ENCODE results near the gene KIZ. TPM values are rescaled to one million over a fixed set of nuclear protein-coding genes. Genes with fewer than 3 reads are reported as not detected.
"Not testable (repeated sequence)": the region's sequence is repeated elsewhere in the genome, so short reads cannot be mapped to it uniquely, and the experiment has no call there.

The KIZ gene
- polyA plus RNA-seq, 4 donors: 29.3 to 36.7 (median 32.5) TPM

DNA sequence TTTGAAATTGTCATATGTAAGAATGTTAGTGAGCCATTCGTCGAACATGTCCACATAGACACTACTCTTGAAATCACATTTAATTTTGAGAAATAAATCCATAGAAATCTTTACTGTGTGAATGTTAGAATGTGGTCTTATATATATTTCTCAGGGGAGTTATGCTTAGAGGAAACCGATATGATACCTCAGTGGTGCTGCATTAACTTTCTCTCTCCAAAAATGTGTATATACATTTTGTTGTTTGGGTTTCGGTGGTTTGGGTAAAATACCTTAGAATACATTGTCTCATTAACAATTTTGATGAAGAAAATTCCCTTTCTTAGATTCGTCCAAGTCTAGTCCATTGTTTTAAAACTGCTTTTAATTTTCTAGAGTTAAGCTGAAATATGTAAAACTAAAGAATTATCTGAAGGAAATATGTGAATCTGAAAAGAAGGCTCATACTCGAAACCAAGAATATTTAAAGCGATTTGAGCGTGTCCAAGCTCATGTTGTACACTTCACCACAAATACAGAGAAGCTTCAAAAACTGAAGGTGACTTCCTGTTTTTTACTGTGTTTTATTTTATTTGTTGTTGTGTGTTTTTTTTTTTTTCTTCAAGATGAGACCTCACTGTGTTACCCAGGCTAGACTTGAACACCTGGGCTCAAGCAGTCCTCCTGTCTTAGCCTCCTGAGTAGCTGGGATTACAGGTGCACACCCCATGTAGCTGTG is 10.3 kb downstream of the KIZ start:
- no peak for DNase-seq (ENCODE audit: low read depth in 4 of 4, low spot score in 3 of 4)

DNA sequence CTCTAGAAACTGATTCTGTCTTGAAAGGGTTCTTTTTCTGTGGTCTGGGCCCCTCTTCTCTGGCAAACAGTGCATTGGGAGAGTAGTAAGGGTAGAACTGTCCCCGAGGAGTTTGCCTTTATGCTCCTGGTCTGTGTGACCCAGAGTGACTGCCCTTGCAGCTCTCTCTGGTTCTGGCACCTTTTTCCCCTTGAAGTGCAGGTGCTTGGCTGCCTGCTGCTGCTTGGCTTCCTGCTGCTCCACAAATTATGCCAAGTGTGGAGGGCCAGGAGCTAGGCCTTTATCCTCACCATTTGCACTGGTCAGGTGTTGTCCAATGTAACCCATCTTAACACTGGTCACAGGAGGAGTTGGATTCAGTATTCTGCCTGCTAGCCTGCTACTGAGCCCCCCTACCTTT is 11.2 kb downstream of the KIZ start:
- DNase-seq (ENCODE audit: low read depth in 4 of 4, low spot score in 3 of 4): no peak

DNA sequence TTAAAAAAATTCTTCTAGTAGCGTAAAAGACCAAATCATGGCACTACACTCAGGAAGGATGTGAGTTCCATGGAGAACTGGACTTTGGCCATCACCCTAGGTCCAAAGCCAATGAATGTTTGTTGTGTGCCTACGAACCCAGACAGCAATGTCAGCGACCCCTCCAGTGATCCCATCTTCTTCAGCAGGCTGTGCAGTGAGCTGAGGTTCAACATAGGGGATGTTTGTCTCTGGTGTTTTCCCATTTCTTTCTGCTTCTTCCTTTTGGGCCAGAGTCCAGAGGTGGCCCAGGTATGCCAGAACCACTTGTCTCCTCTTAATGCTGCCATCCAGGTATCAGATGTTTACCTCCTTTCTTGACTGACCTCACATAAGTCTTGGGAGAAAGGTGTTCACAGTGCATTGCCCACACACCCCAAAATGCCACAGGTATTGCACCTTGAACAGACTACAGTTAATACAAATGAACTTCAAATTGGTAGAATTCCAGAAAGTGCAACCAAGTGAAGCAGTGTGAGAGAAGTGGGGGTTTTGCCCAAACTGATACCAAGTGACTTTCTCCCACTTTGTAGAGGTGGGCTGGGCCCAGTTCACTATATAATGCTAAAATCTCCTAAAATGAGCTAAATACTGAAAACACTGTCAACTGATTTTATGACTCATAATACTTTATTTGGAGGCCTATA is 14.1 kb downstream of the KIZ start:
- DNase-seq (ENCODE audit: low read depth in 4 of 4, low spot score in 3 of 4): no peak

DNA sequence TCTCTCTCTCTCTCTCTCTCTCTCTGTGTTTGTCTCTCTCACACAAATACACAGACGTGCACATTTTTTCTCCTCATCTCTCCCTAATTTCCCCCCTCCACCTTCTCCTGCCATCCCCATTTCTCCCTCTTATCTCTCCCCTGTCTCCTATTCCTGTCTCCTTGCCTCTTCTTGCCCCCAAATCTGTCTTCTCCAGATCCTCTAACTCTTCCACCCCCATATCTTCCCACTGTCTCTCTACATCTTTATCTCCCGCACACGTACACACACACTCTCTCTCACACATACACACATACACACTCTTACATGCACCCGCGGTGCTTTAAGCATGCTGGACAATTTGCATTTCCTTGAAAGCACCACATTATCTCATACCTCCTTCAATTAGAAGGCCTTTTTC is 15.9 kb downstream of the KIZ start:
- no peak for DNase-seq (ENCODE audit: low read depth in 4 of 4, low spot score in 3 of 4)

DNA sequence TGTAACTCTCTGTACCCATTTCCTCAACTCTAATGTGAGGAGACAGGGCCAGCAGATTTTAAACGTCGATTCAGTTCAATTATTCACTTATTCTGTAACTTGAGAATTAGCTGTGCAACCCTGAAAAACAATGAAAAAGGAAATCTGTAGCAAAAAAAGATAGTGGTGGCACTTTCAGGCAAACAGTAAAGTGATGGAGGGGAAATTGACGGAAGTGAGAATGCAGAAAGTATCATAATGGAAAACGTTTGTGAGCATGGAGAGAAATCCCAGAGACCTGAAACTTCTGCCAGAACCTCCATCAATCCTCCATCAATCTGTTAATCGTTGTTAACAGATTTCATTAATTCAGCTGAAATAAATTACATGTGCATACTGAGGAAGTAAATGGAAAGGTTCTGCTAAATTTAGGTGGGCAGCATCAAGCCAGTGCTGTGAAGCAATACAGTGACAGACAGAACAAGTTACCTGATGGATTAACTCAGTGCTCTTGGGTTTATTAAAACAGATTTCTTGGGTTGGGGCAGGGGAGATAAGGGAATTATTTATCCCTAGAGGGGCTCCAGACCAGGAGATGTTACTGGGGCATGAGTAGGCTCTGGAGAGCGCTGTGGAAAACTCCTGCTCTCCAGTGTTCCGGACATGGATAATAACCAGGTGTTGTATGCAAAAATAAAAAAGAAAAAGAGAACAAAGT is 17.5 kb downstream of the KIZ start:
- DNase-seq (ENCODE audit: low read depth in 4 of 4, low spot score in 3 of 4): no peak

DNA sequence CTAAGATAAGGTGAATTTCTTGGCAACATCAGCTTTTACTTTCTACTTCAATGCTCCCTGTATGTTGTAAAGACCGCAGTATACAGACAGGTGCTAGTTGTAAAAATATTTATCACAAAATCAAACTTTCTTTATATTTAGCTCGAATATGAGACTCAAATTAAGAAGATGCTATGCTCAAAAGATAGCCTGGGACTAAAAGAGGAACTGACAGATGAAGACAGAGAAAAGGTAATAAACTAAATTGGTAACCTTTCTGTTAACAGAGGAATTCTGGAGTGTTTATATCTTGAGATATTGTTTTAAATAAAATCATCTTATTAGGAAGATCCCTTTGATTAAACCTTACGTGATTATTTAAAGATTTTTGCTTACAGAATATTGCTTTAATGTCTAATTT is 19.5 kb downstream of the KIZ start:
- DNase-seq (ENCODE audit: low read depth in 4 of 4, low spot score in 3 of 4): no peak

DNA sequence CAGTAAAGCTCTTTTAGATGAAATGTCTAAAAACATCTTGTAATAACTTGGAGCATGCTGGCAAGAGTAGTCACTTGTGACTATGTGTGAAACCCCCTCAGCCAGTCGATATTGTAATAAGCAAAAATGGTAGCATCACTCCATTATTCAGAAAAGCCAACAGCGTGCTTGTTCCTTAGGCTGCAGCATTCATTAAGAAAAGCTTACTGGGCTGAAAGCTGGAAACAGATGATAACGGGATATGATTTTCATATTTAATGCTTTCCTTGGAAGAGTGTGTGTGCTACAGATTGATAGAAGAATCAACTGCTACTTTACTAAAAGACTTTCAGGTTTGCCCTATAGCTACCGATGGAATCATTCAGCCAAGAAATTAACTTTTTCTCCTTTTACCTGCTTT is 20.3 kb downstream of the KIZ start:
- no peak for DNase-seq (ENCODE audit: low read depth in 4 of 4, low spot score in 3 of 4)

DNA sequence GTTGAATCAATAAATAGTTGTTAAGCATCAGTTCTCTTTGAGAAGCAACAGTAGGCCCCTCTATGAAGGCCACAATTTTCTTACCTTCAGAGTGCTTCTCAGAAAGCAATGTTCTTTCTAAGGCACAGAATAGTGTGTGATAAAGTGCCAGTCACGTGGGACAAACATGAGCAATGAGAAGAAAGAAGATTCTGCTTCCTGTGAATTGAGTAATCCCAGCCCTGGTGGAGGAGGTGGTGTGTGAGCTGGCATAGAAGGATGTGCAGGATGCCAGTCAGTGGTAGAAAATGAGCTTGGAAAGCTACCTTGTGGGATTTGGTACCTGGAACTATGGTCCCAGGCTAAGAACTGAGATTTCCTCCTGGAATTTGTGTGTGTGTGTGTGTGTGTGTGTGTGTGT is 21.7 kb downstream of the KIZ start:
- no peak for DNase-seq (ENCODE audit: low read depth in 4 of 4, low spot score in 3 of 4)

DNA sequence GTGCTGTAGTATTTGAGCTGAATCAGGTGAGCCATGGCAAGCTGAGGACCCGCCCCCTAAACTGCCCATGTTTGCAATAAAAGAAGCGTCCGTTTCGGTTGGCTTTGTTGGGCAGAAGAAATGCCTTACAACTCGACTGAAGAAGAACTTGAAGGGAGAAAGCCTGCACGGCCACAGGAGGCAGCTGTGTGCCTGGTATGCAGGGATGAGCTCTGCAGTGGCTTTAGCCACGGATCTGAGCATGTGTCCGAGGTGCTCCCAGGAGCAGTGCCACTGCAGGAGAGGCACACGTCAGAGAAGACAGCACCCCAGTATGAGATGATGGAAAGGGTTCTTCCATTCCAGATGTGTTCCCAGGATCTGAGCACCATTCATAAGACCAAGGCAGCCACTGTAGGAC is 23.5 kb downstream of the KIZ start:
- DNase-seq (ENCODE audit: low read depth in 4 of 4, low spot score in 3 of 4): no peak

DNA sequence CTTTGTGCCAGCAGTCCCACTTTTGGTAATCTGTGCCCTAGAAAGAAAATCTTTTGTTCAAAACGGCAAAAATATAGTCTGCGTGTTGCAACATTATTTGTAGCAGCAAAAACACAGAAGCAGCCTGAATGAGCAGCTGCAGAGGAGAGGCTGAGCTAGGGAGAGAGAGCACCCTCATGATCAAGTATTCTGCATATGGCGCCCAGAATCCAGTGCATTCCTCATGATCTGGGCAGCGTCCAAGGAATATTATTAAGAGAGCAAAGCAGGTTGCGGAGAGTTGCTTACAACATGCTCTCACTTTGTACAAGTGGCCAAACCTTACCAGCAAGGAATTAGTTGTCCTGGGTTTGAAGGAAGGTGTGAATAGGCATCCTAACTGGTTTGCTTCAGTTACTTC is 25.9 kb downstream of the KIZ start:
- no peak for DNase-seq (ENCODE audit: low read depth in 4 of 4, low spot score in 3 of 4)

DNA sequence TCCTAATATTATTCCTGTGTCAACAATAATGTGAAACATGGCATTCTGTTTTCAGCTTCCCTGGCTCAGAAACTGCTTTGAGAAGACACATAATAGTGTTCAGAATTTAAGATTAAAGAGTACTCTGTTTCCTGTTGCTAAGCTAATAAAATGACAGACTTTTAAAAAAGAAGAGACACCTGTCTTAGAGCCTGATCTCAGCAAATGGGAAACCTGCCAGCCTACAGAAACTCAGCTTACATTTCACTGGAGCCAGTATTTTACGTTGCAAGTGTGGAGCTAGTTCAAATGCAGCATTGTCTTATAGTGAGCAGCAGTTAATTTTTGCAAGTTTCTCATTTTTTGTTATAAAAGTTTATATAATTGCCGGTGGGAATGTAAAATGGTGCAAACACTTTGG is 28.8 kb downstream of the KIZ start:
- no peak for DNase-seq (ENCODE audit: low read depth in 4 of 4, low spot score in 3 of 4)

DNA sequence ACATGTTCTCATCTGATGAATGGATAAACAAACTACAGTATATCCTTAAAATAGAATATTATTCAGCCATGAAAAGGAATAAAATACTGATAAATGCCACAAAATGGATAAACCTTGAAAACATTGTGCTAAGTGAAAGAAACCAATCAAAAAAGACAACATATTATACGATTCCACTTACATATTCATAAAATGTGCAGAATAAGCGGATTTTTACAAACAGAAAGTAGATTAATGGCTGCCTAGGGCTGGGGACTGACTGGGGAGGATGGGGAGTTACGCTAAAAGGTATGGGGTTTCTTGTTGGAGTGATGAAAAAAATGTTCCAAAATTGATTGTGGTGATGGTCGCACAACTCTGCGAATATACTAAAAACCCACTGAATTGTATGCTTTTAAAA is 29.4 kb downstream of the KIZ start:
- DNase-seq (ENCODE audit: low read depth in 4 of 4, low spot score in 3 of 4): no peak

DNA sequence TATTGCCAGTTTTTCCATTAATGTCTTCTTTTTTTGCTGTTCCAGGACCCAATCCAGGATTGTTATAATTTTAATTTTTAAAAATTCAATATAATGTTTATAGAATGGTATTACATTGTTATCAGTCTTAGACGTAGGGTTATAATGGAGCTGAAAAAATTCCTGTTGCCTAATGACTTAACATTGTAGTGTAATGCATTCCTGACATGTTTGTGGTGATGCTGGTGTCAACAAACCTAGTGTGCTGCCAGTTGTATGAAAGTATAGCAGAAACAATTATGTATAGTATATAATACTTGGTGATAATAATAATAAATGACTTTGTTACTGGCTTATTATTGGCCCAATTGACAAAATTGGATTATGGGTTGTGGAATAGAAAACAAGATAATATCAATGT is 30.4 kb downstream of the KIZ start:
- no peak for DNase-seq (ENCODE audit: low read depth in 4 of 4, low spot score in 3 of 4)

DNA sequence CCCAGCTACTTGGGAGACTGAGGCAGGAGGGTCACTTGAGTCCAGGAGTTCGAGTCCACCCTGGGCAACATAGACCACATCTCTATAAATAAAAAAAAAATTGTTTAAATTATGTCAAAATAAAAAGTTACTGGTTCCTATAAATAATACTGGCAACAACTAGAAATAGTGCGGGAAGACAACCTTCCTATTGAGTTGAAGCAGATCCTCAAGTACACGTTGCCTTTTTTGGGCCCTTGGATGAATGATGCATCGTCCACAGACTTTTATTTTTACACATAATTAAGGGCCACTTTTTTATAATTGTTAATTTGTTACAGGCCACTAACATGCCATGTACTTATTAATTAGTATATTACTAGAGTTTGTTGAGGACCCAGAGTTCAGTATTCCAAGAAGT is 31.1 kb downstream of the KIZ start:
- DNase-seq (ENCODE audit: low read depth in 4 of 4, low spot score in 3 of 4): no peak

DNA sequence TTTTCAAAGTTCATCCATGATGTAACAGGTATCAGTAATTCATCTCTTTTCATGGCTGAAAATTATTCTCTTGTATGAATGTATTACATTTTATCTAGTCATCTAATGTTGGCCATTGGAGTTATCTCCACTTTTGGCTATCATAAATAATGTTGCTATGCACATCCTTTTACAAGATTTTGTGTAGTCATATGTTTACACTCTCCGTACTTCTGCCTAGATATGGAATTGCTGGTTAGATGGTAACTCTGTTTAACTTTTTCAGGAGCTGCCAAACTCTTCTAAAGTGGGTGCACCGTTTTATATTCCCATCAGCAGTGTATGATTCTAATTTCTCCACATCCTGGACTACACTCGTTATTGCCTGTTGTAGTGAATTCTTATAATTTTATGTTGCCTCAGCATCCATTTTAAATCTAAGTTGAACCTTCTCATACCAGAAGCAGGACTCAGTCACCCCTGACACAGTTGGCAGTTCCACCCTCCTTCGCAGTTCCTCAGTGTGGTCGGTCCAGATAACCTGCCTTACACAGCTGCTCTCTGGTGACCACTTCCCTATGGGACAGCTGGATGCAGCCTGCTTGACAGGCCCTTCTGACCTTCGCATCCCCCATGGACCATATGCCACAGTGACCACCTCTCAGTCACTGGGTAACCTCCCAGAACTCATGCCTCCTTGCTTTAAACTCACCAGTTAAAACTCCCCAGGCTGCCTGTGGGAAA is 33.9 kb downstream of the KIZ start:
- no peak for DNase-seq (ENCODE audit: low read depth in 4 of 4, low spot score in 3 of 4)

DNA sequence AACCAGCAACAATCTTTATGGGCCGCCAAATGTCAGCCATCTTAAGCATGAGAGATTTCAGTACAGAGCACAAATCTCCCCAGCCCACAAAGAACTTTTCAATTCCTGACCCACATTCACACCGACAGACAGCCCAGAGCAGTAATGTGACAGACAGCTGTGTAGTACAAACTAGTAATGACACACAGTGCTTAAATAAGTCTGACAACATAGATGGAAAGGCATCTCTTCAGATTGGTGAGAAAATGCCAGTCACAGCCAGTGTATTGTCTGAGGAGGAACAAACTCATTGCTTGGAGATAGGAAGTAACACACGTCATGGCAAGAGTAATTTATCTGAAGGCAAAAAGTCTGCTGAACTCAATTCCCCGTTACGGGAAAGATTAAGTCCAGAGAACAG is 36.0 kb downstream of the KIZ start:
- no peak for DNase-seq (ENCODE audit: low read depth in 4 of 4, low spot score in 3 of 4)

DNA sequence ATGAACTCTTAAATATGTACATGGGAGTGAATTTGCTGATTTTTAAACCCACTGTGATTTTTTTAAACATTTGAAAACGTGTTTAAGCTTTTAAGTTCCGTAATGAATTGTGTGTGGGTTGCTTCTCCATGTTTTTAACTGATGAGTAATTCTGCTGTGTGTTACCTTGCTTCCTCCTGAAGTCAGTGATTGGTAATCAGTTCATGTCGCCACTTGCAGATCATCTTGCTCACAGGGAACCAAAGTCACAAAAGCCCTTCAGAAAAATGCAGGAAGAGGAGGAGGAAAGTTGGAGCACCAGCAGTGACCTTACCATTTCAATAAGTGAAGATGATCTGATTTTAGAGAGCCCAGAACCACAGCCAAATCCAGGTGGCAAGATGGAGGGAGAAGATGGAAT is 36.7 kb downstream of the KIZ start:
- no peak for DNase-seq (ENCODE audit: low read depth in 4 of 4, low spot score in 3 of 4)

DNA sequence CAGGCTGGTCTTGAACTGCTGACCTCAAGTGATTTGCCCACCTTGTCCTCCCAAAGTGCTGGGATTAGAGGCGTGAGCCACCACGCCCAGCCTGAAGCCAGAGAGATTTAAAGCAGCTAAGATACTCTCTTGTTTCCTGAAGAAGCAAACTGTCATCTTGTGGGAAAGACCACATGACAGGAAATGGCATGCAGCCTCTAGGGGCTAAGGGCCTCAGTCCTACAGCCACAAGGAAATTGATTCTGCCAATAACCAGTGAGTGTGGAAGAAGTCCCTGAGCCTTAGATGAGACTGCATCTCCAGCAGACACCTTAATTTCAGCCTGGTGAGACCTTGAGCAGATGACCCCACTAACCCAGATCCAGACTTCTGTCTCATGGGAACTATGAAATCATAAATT is 40.9 kb downstream of the KIZ start:
- no peak for DNase-seq (ENCODE audit: low read depth in 4 of 4, low spot score in 3 of 4)

DNA sequence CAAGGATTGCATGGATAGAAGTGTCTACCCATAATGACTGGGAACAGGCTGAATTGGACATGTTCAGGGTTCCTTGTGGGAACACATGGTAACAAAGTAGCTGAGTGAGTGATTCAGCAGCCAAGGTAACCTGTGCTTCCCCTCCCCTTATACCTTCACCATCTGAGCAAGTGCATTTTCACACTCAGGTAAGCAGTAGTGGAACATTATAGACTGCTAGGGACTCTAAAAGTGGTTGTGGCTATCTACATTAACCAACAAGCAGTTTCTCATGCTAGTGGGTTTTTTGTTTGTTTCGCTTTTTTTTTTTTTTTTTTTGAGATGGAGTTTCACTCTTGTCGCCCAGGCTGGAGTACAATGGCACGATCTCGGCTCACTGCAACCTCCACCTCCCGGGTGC is 41.4 kb downstream of the KIZ start:
- DNase-seq (ENCODE audit: low read depth in 4 of 4, low spot score in 3 of 4): no peak

DNA sequence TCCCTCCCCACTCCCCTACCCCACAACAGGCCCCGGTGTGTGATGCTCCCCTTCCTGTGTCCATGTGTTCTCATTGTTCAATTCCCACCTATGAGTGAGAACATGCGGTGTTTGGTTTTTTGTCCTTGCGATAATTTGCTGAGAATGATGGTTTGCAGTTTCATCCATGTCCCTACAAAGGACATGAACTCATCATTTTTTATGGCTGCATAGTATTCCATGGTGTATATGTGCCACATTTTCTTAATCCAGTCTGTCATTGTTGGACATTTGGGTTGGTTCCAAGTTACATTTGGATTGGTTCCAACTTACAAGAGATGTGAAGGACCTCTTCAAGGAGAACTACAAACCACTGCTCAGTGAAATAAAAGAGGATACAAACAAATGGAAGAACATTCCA is 42.2 kb downstream of the KIZ start:
- DNase-seq (ENCODE audit: low read depth in 4 of 4, low spot score in 3 of 4): not testable (repeated sequence)

DNA sequence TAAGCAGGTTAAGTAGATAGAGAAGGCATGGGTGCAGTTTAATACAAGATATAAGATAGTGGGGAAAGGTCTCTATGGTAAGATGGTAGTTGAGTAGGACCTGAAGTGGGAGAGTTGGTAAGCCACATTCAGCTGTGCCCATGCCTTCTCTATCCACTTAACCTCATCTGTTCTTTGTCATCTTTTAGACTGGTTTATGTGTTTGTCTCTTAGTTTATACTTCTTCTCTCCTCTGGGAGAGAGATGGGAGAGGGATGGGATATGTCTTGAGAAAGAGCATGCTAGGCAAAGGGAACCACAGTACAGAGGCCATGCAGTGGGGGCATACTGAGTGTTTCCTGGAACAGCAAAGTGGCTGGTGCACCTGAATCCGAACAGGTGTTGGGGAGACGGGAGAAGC is 46.7 kb downstream of the KIZ start:
- no peak for DNase-seq (ENCODE audit: low read depth in 4 of 4, low spot score in 3 of 4)

Measured in right renal pelvis (tissue), 4 donors.